A549 (cell line): ENCODE data around the gene CFAP46.

Experiments used
- ATOH8 ChIP-seq: fragments of 250-450 bp; sonication (Bioruptor Pico); IDR thresholded peaks from 2 replicates; pipeline ENCODE4 v1.5.0; 2020; ENCODE audit warnings: low read depth, mild to moderate bottlenecking, moderate library complexity
- BHLHE40 ChIP-seq: IDR thresholded peaks from 2 replicates; pipeline ENCODE4 v1.6.1; 2012; ENCODE audit warnings: low read depth, low read length, inconsistent platforms
- CTCF ChIP-seq: fragments of >200 bp; sonication (Bioruptor Twin); formaldehyde crosslinking; IDR thresholded peaks from 3 replicates; pipeline ENCODE4 v1.5.1; 2016
- EP300 ChIP-seq, 2 experiments: fragments of >200 bp; sonication (Bioruptor Twin); formaldehyde crosslinking; IDR thresholded peaks; 2 replicates in 1 of 2; 3 replicates in 1 of 2; pipeline ENCODE4 v1.6.1; 2016 to 2017
- FOSL2 ChIP-seq, 2 experiments: fragments of 450-650 bp in 1 of 2; fragments of >200 bp in 1 of 2; sonication (Bioruptor Twin) in 1 of 2; formaldehyde crosslinking; IDR thresholded peaks; 2 replicates each; pipeline versions ENCODE4 v1.5.0 to v1.6.1; 2016 to 2020; ENCODE audit warnings: mild to moderate bottlenecking in 1 of 2, moderate library complexity in 1 of 2
- FOXS1 ChIP-seq: fragments of 250-450 bp; sonication (Bioruptor Pico); IDR thresholded peaks from 2 replicates; pipeline ENCODE4 v1.5.0; 2020; ENCODE audit warnings: mild to moderate bottlenecking, moderate library complexity
- JUN ChIP-seq, 2 experiments: fragments of >200 bp; sonication (Bioruptor Twin); formaldehyde crosslinking; IDR thresholded peaks; 2 replicates in 1 of 2; 3 replicates in 1 of 2; pipeline ENCODE4 v1.6.1; 2016 to 2017
- NR3C1 ChIP-seq: fragments of >200 bp; sonication (Bioruptor Twin); formaldehyde crosslinking; IDR thresholded peaks from 3 replicates; pipeline ENCODE4 v1.6.1; 2017
- POLR2A ChIP-seq: IDR thresholded peaks from 2 replicates; pipeline ENCODE4 v1.6.1; 2012; ENCODE audit warnings: mild to moderate bottlenecking, low read length
- RFX5 ChIP-seq: fragments of 450-650 bp; IDR thresholded peaks from 2 replicates; pipeline ENCODE4 v1.7.1; 2014; ENCODE audit warnings: antibody characterized with exemption, mild to moderate bottlenecking, moderate library complexity
- ZC3H11A ChIP-seq: fragments of 450-650 bp; IDR thresholded peaks from 2 replicates; pipeline ENCODE4 v1.6.1; 2014; ENCODE audit warnings: antibody characterized with exemption, mild to moderate bottlenecking
- TF ChIP-seq, protein P1 (sequence below): IDR thresholded peaks from 2 replicates; pipeline ENCODE4 v1.6.1; 2012
- TF ChIP-seq, protein P2 (sequence below): fragments of 200-600 bp; sonication (generic); IDR thresholded peaks from 2 replicates; pipeline ENCODE4 v1.6.1; 2016; ENCODE audit warnings: antibody characterized with exemption, mild to moderate bottlenecking, moderate library complexity

GRCh38 chr10:132986576-132986975 lies 44.2 kb upstream of the CFAP46 start:
- no peak for TF ChIP-seq JUN (IDR thresholded peaks at IDR 0.05)
- TF ChIP-seq CTCF: no peak
- no peak for TF ChIP-seq EP300 (IDR thresholded peaks at IDR 0.05)
- no peak for TF ChIP-seq FOXS1 (CRISPR knock-in tag)
- TF ChIP-seq, protein P1, sequence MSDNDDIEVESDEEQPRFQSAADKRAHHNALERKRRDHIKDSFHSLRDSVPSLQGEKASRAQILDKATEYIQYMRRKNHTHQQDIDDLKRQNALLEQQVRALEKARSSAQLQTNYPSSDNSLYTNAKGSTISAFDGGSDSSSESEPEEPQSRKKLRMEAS: no peak
- TF ChIP-seq NR3C1: no peak
- TF ChIP-seq BHLHE40: no peak
- TF ChIP-seq RFX5: no peak
- no peak for TF ChIP-seq ATOH8
- TF ChIP-seq POLR2A: no peak
- TF ChIP-seq, protein P2, sequence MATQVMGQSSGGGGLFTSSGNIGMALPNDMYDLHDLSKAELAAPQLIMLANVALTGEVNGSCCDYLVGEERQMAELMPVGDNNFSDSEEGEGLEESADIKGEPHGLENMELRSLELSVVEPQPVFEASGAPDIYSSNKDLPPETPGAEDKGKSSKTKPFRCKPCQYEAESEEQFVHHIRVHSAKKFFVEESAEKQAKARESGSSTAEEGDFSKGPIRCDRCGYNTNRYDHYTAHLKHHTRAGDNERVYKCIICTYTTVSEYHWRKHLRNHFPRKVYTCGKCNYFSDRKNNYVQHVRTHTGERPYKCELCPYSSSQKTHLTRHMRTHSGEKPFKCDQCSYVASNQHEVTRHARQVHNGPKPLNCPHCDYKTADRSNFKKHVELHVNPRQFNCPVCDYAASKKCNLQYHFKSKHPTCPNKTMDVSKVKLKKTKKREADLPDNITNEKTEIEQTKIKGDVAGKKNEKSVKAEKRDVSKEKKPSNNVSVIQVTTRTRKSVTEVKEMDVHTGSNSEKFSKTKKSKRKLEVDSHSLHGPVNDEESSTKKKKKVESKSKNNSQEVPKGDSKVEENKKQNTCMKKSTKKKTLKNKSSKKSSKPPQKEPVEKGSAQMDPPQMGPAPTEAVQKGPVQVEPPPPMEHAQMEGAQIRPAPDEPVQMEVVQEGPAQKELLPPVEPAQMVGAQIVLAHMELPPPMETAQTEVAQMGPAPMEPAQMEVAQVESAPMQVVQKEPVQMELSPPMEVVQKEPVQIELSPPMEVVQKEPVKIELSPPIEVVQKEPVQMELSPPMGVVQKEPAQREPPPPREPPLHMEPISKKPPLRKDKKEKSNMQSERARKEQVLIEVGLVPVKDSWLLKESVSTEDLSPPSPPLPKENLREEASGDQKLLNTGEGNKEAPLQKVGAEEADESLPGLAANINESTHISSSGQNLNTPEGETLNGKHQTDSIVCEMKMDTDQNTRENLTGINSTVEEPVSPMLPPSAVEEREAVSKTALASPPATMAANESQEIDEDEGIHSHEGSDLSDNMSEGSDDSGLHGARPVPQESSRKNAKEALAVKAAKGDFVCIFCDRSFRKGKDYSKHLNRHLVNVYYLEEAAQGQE: no peak
- TF ChIP-seq ZC3H11A: no peak
- no peak for TF ChIP-seq FOSL2 (IDR thresholded peaks at IDR 0.05)
- TF ChIP-seq FOSL2 (CRISPR knock-in tag; IDR thresholded peaks at IDR 0.05): no peak
